GM12865 (cell line): ENCODE measurements around the gene NKD1.

ENCODE experiments used
- DNase-seq: peaks from one replicate; pipeline ENCODE4 v3.0.0; 2010; ENCODE audit warnings: low read depth
- H3K4me3 ChIP-seq: 2 replicates; pipeline ENCODE4 v1.5.1; 2011; ENCODE audit warnings: mild to moderate bottlenecking, low read depth, low read length, control low read depth
- CTCF ChIP-seq: IDR thresholded peaks from 2 replicates; pipeline ENCODE4 v1.5.1; 2011; ENCODE audit warnings: low read length, control low read depth, low read depth, inconsistent platforms; ENCODE audit not compliant: insufficient read depth; ENCODE audit errors: missing control alignments

Gene NKD1

GRCh38 chr16:50557046-50557445, 8.8 kb downstream of the NKD1 start:
- TF ChIP-seq CTCF: no peak
- no peak overlapping the region for H3K4me3 ChIP-seq
- DNase-seq: no peak

- DNase-seq: no peak
Observed at GRCh38 chr16:50558913-50559312, 10.7 kb downstream of the NKD1 start.

GRCh38 chr16:50559342-50559741, 11.1 kb downstream of the NKD1 start:
- H3K4me3 ChIP-seq: no peak overlapping the region
- no peak for TF ChIP-seq CTCF
- DNase-seq: no peak

More at GRCh38 chr16:50558913-50559312, 10.7 kb downstream of the NKD1 start:
- no peak for TF ChIP-seq CTCF
- no peak overlapping the region for H3K4me3 ChIP-seq

GRCh38 chr16:50559804-50560514, 11.8 kb downstream of the NKD1 start:
- TF ChIP-seq CTCF: no peak
- no peak for DNase-seq

GRCh38 chr16:50560903-50561863, 13.0 kb downstream of the NKD1 start:
- no peak overlapping the region for H3K4me3 ChIP-seq
- no peak for DNase-seq
- TF ChIP-seq CTCF: no peak

More at GRCh38 chr16:50559804-50560514, 11.8 kb downstream of the NKD1 start:
- no peak overlapping the region for H3K4me3 ChIP-seq

GRCh38 chr16:50562657-50563056, 14.5 kb downstream of the NKD1 start:
- H3K4me3 ChIP-seq: no peak overlapping the region
- no peak for TF ChIP-seq CTCF
- DNase-seq: no peak
